Mammary epithelial cell (primary cell): ENCODE measurements around the gene HOXD3.

Source experiments
- EZH2 ChIP-seq: IDR thresholded peaks from 2 replicates; pipeline ENCODE4 v1.6.1; 2012; ENCODE audit warnings: low read length, inconsistent platforms, borderline replicate concordance
- TF ChIP-seq, protein P1 (sequence below), 2 donors: IDR thresholded peaks in 1 of 2; conservative IDR thresholded peaks in 1 of 2; 2 replicates each; pipeline ENCODE4 v1.5.1; 2011 to 2012; ENCODE audit warnings: inconsistent platforms in 2 of 2, low read length in 2 of 2, mild to moderate bottlenecking in 2 of 2, control low read depth in 1 of 2, low read depth in 1 of 2; ENCODE audit not compliant: insufficient read depth in 1 of 2; ENCODE audit errors: extremely low read depth in 1 of 2

DNA sequence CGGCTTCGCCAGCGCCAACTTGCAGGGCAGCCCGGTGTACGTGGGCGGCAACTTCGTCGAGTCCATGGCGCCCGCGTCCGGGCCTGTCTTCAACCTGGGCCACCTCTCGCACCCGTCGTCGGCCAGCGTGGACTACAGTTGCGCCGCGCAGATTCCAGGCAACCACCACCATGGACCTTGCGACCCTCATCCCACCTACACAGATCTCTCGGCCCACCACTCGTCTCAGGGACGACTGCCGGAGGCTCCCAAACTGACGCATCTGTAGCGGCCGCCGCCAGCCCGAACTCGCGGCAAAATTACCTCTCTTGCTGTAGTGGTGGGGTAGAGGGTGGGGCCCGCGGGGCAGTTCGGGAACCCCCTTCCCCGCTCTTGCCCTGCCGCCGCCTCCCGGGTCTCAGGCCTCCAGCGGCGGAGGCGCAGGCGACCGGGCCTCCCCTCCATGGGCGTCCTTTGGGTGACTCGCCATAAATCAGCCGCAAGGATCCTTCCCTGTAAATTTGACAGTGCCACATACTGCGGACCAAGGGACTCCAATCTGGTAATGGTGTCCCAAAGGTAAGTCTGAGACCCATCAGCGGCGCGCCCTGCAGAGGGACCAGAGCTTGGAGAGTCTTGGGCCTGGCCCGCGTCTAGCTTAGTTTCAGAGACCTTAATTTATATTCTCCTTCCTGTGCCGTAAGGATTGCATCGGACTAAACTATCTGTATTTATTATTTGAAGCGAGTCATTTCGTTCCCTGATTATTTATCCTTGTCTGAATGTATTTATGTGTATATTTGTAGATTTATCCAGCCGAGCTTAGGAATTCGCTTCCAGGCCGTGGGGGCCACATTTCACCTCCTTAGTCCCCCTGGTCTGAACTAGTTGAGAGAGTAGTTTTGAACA is 15.1 kb downstream of the HOXD3 start:
- TF ChIP-seq, protein P1, sequence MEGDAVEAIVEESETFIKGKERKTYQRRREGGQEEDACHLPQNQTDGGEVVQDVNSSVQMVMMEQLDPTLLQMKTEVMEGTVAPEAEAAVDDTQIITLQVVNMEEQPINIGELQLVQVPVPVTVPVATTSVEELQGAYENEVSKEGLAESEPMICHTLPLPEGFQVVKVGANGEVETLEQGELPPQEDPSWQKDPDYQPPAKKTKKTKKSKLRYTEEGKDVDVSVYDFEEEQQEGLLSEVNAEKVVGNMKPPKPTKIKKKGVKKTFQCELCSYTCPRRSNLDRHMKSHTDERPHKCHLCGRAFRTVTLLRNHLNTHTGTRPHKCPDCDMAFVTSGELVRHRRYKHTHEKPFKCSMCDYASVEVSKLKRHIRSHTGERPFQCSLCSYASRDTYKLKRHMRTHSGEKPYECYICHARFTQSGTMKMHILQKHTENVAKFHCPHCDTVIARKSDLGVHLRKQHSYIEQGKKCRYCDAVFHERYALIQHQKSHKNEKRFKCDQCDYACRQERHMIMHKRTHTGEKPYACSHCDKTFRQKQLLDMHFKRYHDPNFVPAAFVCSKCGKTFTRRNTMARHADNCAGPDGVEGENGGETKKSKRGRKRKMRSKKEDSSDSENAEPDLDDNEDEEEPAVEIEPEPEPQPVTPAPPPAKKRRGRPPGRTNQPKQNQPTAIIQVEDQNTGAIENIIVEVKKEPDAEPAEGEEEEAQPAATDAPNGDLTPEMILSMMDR (conservative IDR thresholded peaks at IDR 0.05 in 1 of 2, IDR thresholded peaks at IDR 0.05 in 1 of 2; ENCODE audit: extremely low read depth in 1 of 2, insufficient read depth in 1 of 2, low read depth in 1 of 2, low read length in 2 of 2), result no peak
- peak; percentile 51 for TF ChIP-seq EZH2
